SH-SY5Y (cell line): ENCODE measurements around the gene CRNN.

Source experiments
- GATA2 ChIP-seq: IDR thresholded peaks from 2 replicates; pipeline ENCODE4 v1.6.1; 2011; ENCODE audit warnings: mild to moderate bottlenecking, low read depth, low read length
- GATA3 ChIP-seq: IDR thresholded peaks from 2 replicates; pipeline ENCODE4 v1.6.1; 2011; ENCODE audit warnings: low read depth, mild to moderate bottlenecking, low read length, moderate library complexity

Gene CRNN

GRCh38 chr1:152394151-152394550 lies 19.9 kb downstream of the CRNN start:
- TF ChIP-seq GATA3 = no peak
- no peak for TF ChIP-seq GATA2

GRCh38 chr1:152392909-152393308 lies 21.2 kb downstream of the CRNN start:
- TF ChIP-seq GATA2 (no peak), GATA3 (no peak)

- TF ChIP-seq GATA2 (no peak), GATA3 (no peak)
Measured at GRCh38 chr1:152388889-152389288, 25.2 kb downstream of the CRNN start.

DNA sequence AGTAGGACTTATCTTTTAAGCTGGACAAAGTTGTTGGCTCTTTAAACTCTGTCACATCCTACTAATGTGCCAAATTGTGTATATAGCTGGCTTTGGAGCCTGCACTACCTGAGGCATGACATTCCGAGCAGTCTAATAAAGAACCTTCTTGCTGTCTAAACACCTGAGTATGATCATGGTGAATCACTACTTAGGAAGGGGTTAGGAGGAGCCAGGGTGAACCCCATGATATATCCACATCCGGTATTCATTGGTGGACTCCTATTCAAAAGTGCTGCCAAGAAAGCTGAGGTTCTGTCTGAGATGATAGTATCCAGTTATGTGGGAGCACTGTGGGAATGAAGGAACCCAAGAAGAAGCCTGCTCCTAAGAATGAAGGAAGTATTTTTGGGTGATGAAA lies 27.1 kb downstream of the CRNN start:
- TF ChIP-seq GATA2 (no peak), GATA3 (no peak)

- TF ChIP-seq GATA2 (no peak), GATA3 (no peak)
Measured at GRCh38 chr1:152380932-152381331, 33.1 kb downstream of the CRNN start.

GRCh38 chr1:152374451-152374850 lies 39.6 kb downstream of the CRNN start:
- TF ChIP-seq GATA2 (no peak), GATA3 (no peak)

DNA sequence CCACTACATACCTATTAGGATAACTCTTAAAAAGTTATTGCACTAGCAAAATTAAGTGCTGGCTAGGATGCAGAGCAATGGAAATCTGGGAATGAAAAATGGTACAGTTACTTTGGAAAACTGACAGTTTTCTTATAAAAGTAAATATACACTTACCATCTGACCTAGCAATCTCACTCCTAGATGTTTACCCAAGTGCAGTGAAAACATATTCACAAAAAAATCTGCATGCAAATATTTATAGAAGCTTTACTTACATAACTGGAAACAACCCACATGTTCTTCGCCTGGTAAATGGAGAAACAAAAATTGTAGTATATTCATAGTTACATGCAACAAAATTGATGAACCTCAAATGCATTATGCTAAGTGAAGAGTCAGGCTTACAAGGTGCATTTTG lies 41.4 kb downstream of the CRNN start:
- TF ChIP-seq GATA3 (no peak), GATA2 (no peak)

DNA sequence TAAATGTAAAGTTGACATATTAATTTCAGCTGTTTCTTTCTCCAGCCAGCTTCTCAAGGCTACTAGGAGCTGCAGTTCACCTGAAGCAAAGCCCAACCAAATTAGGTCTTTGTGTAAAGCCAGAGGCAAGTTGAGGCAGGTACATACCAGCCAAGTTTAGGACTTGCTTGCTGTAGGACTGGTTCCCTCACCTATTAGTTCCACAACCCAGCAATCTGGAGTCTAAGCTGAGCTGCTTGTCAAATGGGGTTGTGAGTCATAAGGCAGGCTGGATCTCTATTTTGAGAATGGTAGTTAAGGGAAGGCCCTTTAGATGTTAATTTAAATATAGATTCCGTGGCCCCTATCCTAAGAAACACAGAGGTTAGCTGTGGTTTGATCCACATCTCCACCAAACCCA lies 46.6 kb downstream of the CRNN start:
- TF ChIP-seq GATA2 (no peak), GATA3 (no peak)

DNA sequence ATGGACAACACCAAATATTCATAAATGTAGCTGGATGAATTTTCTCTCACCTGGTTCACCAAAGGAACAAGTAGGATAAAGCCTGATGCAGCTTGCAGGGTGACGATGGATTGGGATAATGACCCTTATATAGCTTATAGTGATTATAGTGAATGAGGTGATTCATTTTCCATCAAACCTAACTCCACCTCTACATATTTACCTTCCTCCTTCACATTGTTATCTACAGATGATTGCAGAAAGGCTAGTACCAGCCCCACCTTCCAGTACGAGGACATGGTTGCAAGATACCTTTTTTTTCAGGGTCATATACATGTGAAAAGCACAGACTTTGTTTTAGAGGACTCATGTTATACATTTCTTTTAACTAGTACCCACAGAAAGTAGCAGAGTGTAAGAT lies 54.2 kb downstream of the CRNN start, which contains the start of gene FLG2:
Gene FLG2, minus strand, starts transcription at position 101 of the 400 bp plus-strand sequence. CDS start 1,122 bp downstream, outside the sequence.
- TF ChIP-seq GATA2 (no peak), GATA3 (no peak)
